Neural progenitor cell (in vitro differentiated cells): Measurements from ENCODE around the gene MANSC4. TPM values are rescaled to one million over a fixed set of nuclear protein-coding genes. Genes with fewer than 3 reads are reported as not detected.

Source experiments
- DNase-seq: peaks from one replicate; pipeline ENCODE4 v3.0.0-alpha.2; 2016; ENCODE audit warnings: low spot score
- H2AFZ ChIP-seq: fragments of 200-600 bp; sonication (generic); replicated peaks from 2 replicates; pipeline ENCODE4 v1.6.1; 2016; ENCODE audit warnings: antibody characterized with exemption
- H3F3A ChIP-seq: fragments of 200-600 bp; sonication (generic); 2 replicates; pipeline ENCODE4 v1.6.1; 2016; ENCODE audit warnings: antibody characterized with exemption, low read depth
- H3K27ac ChIP-seq: fragments of 200-600 bp; sonication (generic); 2 replicates; pipeline ENCODE4 v1.5.1; 2016; ENCODE audit warnings: mild to moderate bottlenecking
- H3K27me3 ChIP-seq: fragments of 200-600 bp; sonication (generic); 2 replicates; pipeline ENCODE4 v1.6.1; 2016; ENCODE audit warnings: mild to moderate bottlenecking, moderate library complexity
- H3K36me3 ChIP-seq: fragments of 200-600 bp; sonication (generic); 2 replicates; pipeline ENCODE4 v1.5.1; 2016
- H3K4me1 ChIP-seq: fragments of 200-600 bp; sonication (generic); 2 replicates; pipeline ENCODE4 v1.6.1; 2016; ENCODE audit warnings: mixed run types
- H3K4me2 ChIP-seq: fragments of 200-600 bp; sonication (generic); 2 replicates; pipeline ENCODE4 v1.6.1; 2016
- H3K4me3 ChIP-seq: fragments of 200-600 bp; sonication (generic); 2 replicates; pipeline ENCODE4 v1.5.1; 2016
- H3K79me2 ChIP-seq: fragments of 200-600 bp; sonication (generic); 2 replicates; pipeline ENCODE4 v1.6.1; 2016; ENCODE audit warnings: low read depth
- H3K9ac ChIP-seq: fragments of 200-600 bp; sonication (generic); 2 replicates; pipeline ENCODE4 v1.6.1; 2016
- H3K9me3 ChIP-seq: fragments of 200-600 bp; sonication (generic); 2 replicates; pipeline ENCODE4 v1.5.1; 2016; ENCODE audit warnings: low read depth
- H4K20me1 ChIP-seq: fragments of 200-600 bp; sonication (generic); 2 replicates; pipeline ENCODE4 v1.6.1; 2016; ENCODE audit warnings: low read depth
- H3K27ac Mint-ChIP-seq: 3 replicates; pipeline ENCODE4 v1.8.0; 2021; ENCODE audit warnings: mixed read lengths
- H3K27me3 Mint-ChIP-seq: 2 replicates; pipeline ENCODE4 v1.8.0; 2022; ENCODE audit warnings: low read depth, mild to moderate bottlenecking, inconsistent platforms, moderate library complexity, mixed read lengths; ENCODE audit not compliant: insufficient read depth
- H3K36me3 Mint-ChIP-seq: 3 replicates; pipeline ENCODE4 v1.8.0; 2021; ENCODE audit warnings: mixed read lengths
- H3K4me1 Mint-ChIP-seq: 3 replicates; pipeline ENCODE4 v1.8.0; 2021; ENCODE audit warnings: mixed read lengths
- H3K4me3 Mint-ChIP-seq: 3 replicates; pipeline ENCODE4 v1.8.0; 2021; ENCODE audit warnings: mild to moderate bottlenecking, moderate library complexity, mixed read lengths
- H3K9me3 Mint-ChIP-seq: 3 replicates; pipeline ENCODE4 v1.8.0; 2020; ENCODE audit warnings: mixed read lengths
- CTCF ChIP-seq: fragments of 200-600 bp; sonication (generic); IDR thresholded peaks from 2 replicates; pipeline ENCODE4 v1.5.1; 2017; ENCODE audit warnings: antibody characterized with exemption, mild to moderate bottlenecking
- EZH2 ChIP-seq: fragments of 200-600 bp; sonication (generic); IDR thresholded peaks from 2 replicates; pipeline ENCODE4 v1.6.1; 2017; ENCODE audit warnings: antibody characterized with exemption, mild to moderate bottlenecking, moderate library complexity
- EZH2phosphoT487 ChIP-seq: fragments of 200-600 bp; sonication (generic); IDR thresholded peaks from 2 replicates; pipeline ENCODE4 v1.6.1; 2017; ENCODE audit warnings: antibody characterized with exemption
- total RNA-seq: library from RNA; depleted of rRNA; stranded (reverse); fragments of >200 nt; gene quantifications from 2 replicates; pipeline ENCODE4 v1.2.3, GENCODE V29; 2015; ENCODE audit warnings: low replicate concordance

MANSC4 gene
- total RNA-seq, result 0.12 TPM in 1 of 2 replicates, not detected in the other

- Mint-ChIP-seq H3K36me3 (peaks cover 22% of the 10 kb centered on the region), H3K9me3 (peaks cover 2% of the 10 kb centered on the region), H3K4me1 (peaks cover 34% of the 10 kb centered on the region), H3K27ac (peak within 1 kb of the TSS; percentile 97), H3K27me3 (peaks cover 2% of the 10 kb centered on the region), H3K4me3 (peak within 1 kb of the TSS; percentile 90)
- Histone ChIP-seq H3K9ac (peak within 1 kb of the TSS; percentile 77), H3K27ac (peak within 1 kb of the TSS; percentile 93), H3F3A (peaks cover 24% of the 10 kb centered on the region), H2AFZ (peak within 1 kb of the TSS; percentile 90), H3K27me3 (no peaks in the 10 kb centered on the region), H4K20me1 (no peaks in the 10 kb centered on the region), H3K4me1 (peaks cover 26% of the 10 kb centered on the region), H3K9me3 (no peaks in the 10 kb centered on the region), H3K36me3 (no peaks in the 10 kb centered on the region), H3K4me2 (peak within 1 kb of the TSS; percentile 93), H3K79me2 (peaks cover 49% of the 10 kb centered on the region), H3K4me3 (peak within 1 kb of the TSS; percentile 82)
- DNase-seq, result peak; percentile 87
- TF ChIP-seq CTCF (peak; percentile 13), EZH2 (no peak)
Observed at GRCh38 chr12:27779920-27780611, at the start of gene MANSC4, which contains the start of gene KLHL42. TSS of gene MANSC4 (minus strand) at chr12:27780236. CDS start at chr12:27771276, 8,960 bp downstream. TSS of gene KLHL42 (plus strand) at chr12:27780233. CDS start at chr12:27780331, 98 bp downstream.

- peaks cover 11% of the 10 kb centered on the region for H3K4me1 ChIP-seq
- H3F3A ChIP-seq, result no peaks in the 10 kb centered on the region
- no peak overlapping the region for H3K4me2 ChIP-seq
- H3K4me1 Mint-ChIP-seq, result peaks cover 7% of the 10 kb centered on the region
- no peak overlapping the region for H3K27ac Mint-ChIP-seq
- no peaks in the 10 kb centered on the region for H3K79me2 ChIP-seq
- peaks cover 2% of the 10 kb centered on the region for H3K27me3 Mint-ChIP-seq
- no peaks in the 10 kb centered on the region for H3K27me3 ChIP-seq
- H3K36me3 Mint-ChIP-seq, result no peaks in the 10 kb centered on the region
- no peak overlapping the region for H2AFZ ChIP-seq
- no peak for DNase-seq
- H3K9ac ChIP-seq, result no peak overlapping the region
- no peaks in the 10 kb centered on the region for H3K9me3 ChIP-seq
- H3K4me3 ChIP-seq, result no peak overlapping the region
- H3K36me3 ChIP-seq, result no peaks in the 10 kb centered on the region
- no peak for TF ChIP-seq EZH2phosphoT487
- no peaks in the 10 kb centered on the region for H4K20me1 ChIP-seq
- H3K27ac ChIP-seq, result no peak overlapping the region
- no peaks in the 10 kb centered on the region for H3K9me3 Mint-ChIP-seq
- H3K4me3 Mint-ChIP-seq, result no peak overlapping the region
Observed at GRCh38 chr12:27828196-27828595, 48.2 kb upstream of the MANSC4 start.

- no peak for TF ChIP-seq EZH2phosphoT487
- no peaks in the 10 kb centered on the region for H4K20me1 ChIP-seq
- Mint-ChIP-seq H3K27ac (no peak overlapping the region), H3K36me3 (no peaks in the 10 kb centered on the region), H3K4me1 (no peaks in the 10 kb centered on the region), H3K9me3 (no peaks in the 10 kb centered on the region), H3K4me3 (no peak overlapping the region), H3K27me3 (peaks cover 5% of the 10 kb centered on the region)
- H2AFZ ChIP-seq, result no peak overlapping the region
- no peaks in the 10 kb centered on the region for H3K27me3 ChIP-seq
- no peaks in the 10 kb centered on the region for H3K36me3 ChIP-seq
- no peak overlapping the region for H3K4me3 ChIP-seq
- H3F3A ChIP-seq, result no peaks in the 10 kb centered on the region
- H3K9ac ChIP-seq, result no peak overlapping the region
- H3K27ac ChIP-seq, result no peak overlapping the region
- H3K4me1 ChIP-seq, result peaks cover 3% of the 10 kb centered on the region
- no peak overlapping the region for H3K4me2 ChIP-seq
- no peak for DNase-seq
- H3K9me3 ChIP-seq, result no peaks in the 10 kb centered on the region
- no peaks in the 10 kb centered on the region for H3K79me2 ChIP-seq
Observed at GRCh38 chr12:27826076-27826475, 46.0 kb upstream of the MANSC4 start.

- Histone ChIP-seq H3K9me3 (no peaks in the 10 kb centered on the region), H3K4me1 (no peaks in the 10 kb centered on the region), H3K27me3 (no peaks in the 10 kb centered on the region), H3F3A (no peaks in the 10 kb centered on the region), H3K27ac (no peak overlapping the region), H3K9ac (no peak overlapping the region), H3K79me2 (no peaks in the 10 kb centered on the region), H3K36me3 (no peaks in the 10 kb centered on the region), H3K4me2 (no peak overlapping the region), H2AFZ (peak overlapping the region; percentile 69), H4K20me1 (no peaks in the 10 kb centered on the region), H3K4me3 (no peak overlapping the region)
- Mint-ChIP-seq H3K27me3 (peaks cover 5% of the 10 kb centered on the region), H3K4me3 (no peak overlapping the region), H3K27ac (no peak overlapping the region), H3K4me1 (no peaks in the 10 kb centered on the region), H3K36me3 (no peaks in the 10 kb centered on the region), H3K9me3 (no peaks in the 10 kb centered on the region)
- DNase-seq, result no peak
- TF ChIP-seq EZH2phosphoT487, result no peak
- TF ChIP-seq EZH2, result no peak
- no peak for TF ChIP-seq CTCF
Observed at GRCh38 chr12:27824126-27824842, 44.2 kb upstream of the MANSC4 start.
